HepG2 (cell line): ENCODE data around the gene ZCCHC3. TPM values are rescaled to one million over a fixed set of nuclear protein-coding genes. Genes with fewer than 3 reads are reported as not detected.

Experiments
- ARID2 ChIP-seq: sonication (generic); formaldehyde crosslinking; IDR thresholded peaks from 2 replicates; pipeline ENCODE4 v1.8.1; 2022; ENCODE audit warnings: mild to moderate bottlenecking, missing genetic modification reagents, borderline replicate concordance
- ATF4 ChIP-seq, 2 experiments: fragments of 450-650 bp in 1 of 2; sonication (generic) in 1 of 2; formaldehyde crosslinking; IDR thresholded peaks; 2 replicates each; pipeline versions ENCODE4 v1.5.0 to v1.8.0; 2020 to 2022; ENCODE audit warnings: mild to moderate bottlenecking in 1 of 2, missing genetic modification reagents in 1 of 2
- BORCS8-MEF2B ChIP-seq: sonication (generic); formaldehyde crosslinking; IDR thresholded peaks from 2 replicates; pipeline ENCODE4 v1.8.0; 2022; ENCODE audit warnings: mild to moderate bottlenecking, missing genetic modification reagents
- BRF2 ChIP-seq: sonication (generic); formaldehyde crosslinking; IDR thresholded peaks from 2 replicates; pipeline ENCODE4 v1.8.1; 2022; ENCODE audit warnings: mild to moderate bottlenecking, missing genetic modification reagents
- CSRNP1 ChIP-seq: sonication (generic); formaldehyde crosslinking; IDR thresholded peaks from 2 replicates; pipeline ENCODE4 v1.8.1; 2023; ENCODE audit warnings: mild to moderate bottlenecking, missing genetic modification reagents
- EZH2 ChIP-seq: conservative IDR thresholded peaks from 2 replicates; pipeline ENCODE4 v1.6.1; 2012; ENCODE audit warnings: mild to moderate bottlenecking, low read depth, low read length, moderate library complexity
- HIC2 ChIP-seq: sonication (generic); formaldehyde crosslinking; IDR thresholded peaks from 2 replicates; pipeline ENCODE4 v1.9.0; 2022; ENCODE audit warnings: low read depth, missing genetic modification reagents
- HOXA7 ChIP-seq: sonication (generic); formaldehyde crosslinking; IDR thresholded peaks from 2 replicates; pipeline ENCODE4 v1.8.1; 2022; ENCODE audit warnings: mild to moderate bottlenecking, missing genetic modification reagents, moderate library complexity
- MTERF4 ChIP-seq: sonication (generic); formaldehyde crosslinking; IDR thresholded peaks from 2 replicates; pipeline ENCODE4 v1.8.0; 2023; ENCODE audit warnings: mild to moderate bottlenecking, missing genetic modification reagents
- PHF21A ChIP-seq: sonication (generic); formaldehyde crosslinking; IDR thresholded peaks from 2 replicates; pipeline ENCODE4 v1.5.0; 2020; ENCODE audit warnings: mild to moderate bottlenecking, missing genetic modification reagents
- PHF8 ChIP-seq: sonication (generic); formaldehyde crosslinking; IDR thresholded peaks from 2 replicates; pipeline ENCODE4 v1.5.0; 2020; ENCODE audit warnings: missing genetic modification reagents
- RFX1 ChIP-seq: fragments of 450-650 bp; IDR thresholded peaks from 2 replicates; pipeline ENCODE4 v1.6.1; 2017
- RNF2 ChIP-seq: fragments of 450-650 bp; conservative IDR thresholded peaks from 2 replicates; pipeline ENCODE4 v1.6.1; 2016; ENCODE audit warnings: low read depth
- SMARCC2 ChIP-seq: fragments of 450-650 bp; IDR thresholded peaks from 2 replicates; pipeline ENCODE4 v1.6.1; 2017; ENCODE audit warnings: antibody characterized with exemption, mild to moderate bottlenecking
- ZBTB38 ChIP-seq: sonication (generic); formaldehyde crosslinking; IDR thresholded peaks from 2 replicates; pipeline ENCODE4 v1.5.1; 2020; ENCODE audit warnings: mild to moderate bottlenecking, missing genetic modification reagents
- ZBTB4 ChIP-seq: sonication (generic); formaldehyde crosslinking; IDR thresholded peaks from 2 replicates; pipeline ENCODE4 v1.4.0; 2020; ENCODE audit warnings: missing genetic modification reagents, mild to moderate bottlenecking, borderline replicate concordance
- ZNF256 ChIP-seq: sonication (generic); formaldehyde crosslinking; conservative IDR thresholded peaks from 2 replicates; pipeline ENCODE4 v1.4.0; 2020; ENCODE audit warnings: missing genetic modification reagents
- ZNF501 ChIP-seq: sonication (generic); formaldehyde crosslinking; IDR thresholded peaks from 2 replicates; pipeline ENCODE4 v1.5.1; 2020; ENCODE audit warnings: mild to moderate bottlenecking, moderate library complexity, missing genetic modification reagents
- polyA plus RNA-seq, 8 experiments: library from polyadenylated mRNA; depleted of rRNA in 3 of 8; stranded (reverse) in 7 of 8; unstranded in 1 of 8; fragments of >200 nt; fragmentation: Illumina TruSeq in 4 of 8; extraction: Trizol in 4 of 8; gene quantifications; 2 replicates each; pipeline versions ENCODE4 v1.2.1 to v1.2.3, GENCODE V29; 2011 to 2016; ENCODE audit warnings: low read depth in 4 of 8, missing spikeins in 1 of 8, mixed read lengths in 1 of 8; ENCODE audit not compliant: insufficient read depth in 1 of 8
- total RNA-seq, 5 experiments: library from RNA; depleted of rRNA; stranded (reverse); fragments of >200 nt; fragmentation: Illumina TruSeq; extraction: Trizol; gene quantifications; 2 replicates each; pipeline ENCODE4 v1.2.3, GENCODE V29; 2016; ENCODE audit warnings: low read depth in 1 of 5

The ZCCHC3 gene
- total and polyA plus RNA-seq, 2 of the 13 experiments (the other 11 are each of a cell fraction or from before 2014, with no cell fraction given): 46.6 to 63.0 TPM

GRCh38 chr20:290084-290831 lies 7.1 kb upstream of the ZCCHC3 start, which contains the start of gene C20orf96 (continued):
- no peak for TF ChIP-seq MTERF4 (CRISPR knock-in tag)
- TF ChIP-seq ATF4 (CRISPR knock-in tag; IDR thresholded peaks at IDR 0.05): 0 out of 4 replicates have a peak, but pooled peaks of 1 of the 2 experiments have one; percentile 12
- TF ChIP-seq HOXA7 (CRISPR knock-in tag): no peak
- peak; percentile 40; the same call in 1 of the 2 replicates for TF ChIP-seq ZNF256
- TF ChIP-seq ZNF501: peak; percentile 60
- no peak for TF ChIP-seq HIC2
- peak; percentile 74 for TF ChIP-seq RFX1
- TF ChIP-seq RNF2: peak; percentile 57; the same call in 1 of the 2 replicates
- TF ChIP-seq PHF21A (CRISPR knock-in tag): 0 out of 2 replicates have a peak, but pooled peaks have one; percentile 16
- peak; percentile 43; the same call in 1 of the 2 replicates for TF ChIP-seq CSRNP1
- peak; percentile 16; the same call in 1 of the 2 replicates for TF ChIP-seq BRF2 (CRISPR knock-in tag)
- peak; percentile 82; the same call in 1 of the 2 replicates for TF ChIP-seq BORCS8-MEF2B (CRISPR knock-in tag)
- peak; percentile 86 for TF ChIP-seq PHF8 (CRISPR knock-in tag)
- TF ChIP-seq ZBTB4 (CRISPR knock-in tag): peak; percentile 39; the same call in 1 of the 2 replicates
- TF ChIP-seq SMARCC2: no peak
- 0 out of 2 replicates have a peak, but pooled peaks have one; percentile 67 for TF ChIP-seq ARID2
- peak; percentile 61 for TF ChIP-seq ZBTB38
- TF ChIP-seq EZH2: no peak
